Astrocyte of the hippocampus (primary cell): ENCODE measurements around the gene DLGAP1.
A peak's percentile ranks its signal among the peaks of the same experiment; 100 is the strongest.
"Not testable (repeated sequence)": the region's sequence is repeated elsewhere in the genome, so short reads cannot be mapped to it uniquely, and the experiment has no call there.

Source experiments
- DNase-seq: peaks from one replicate; pipeline ENCODE4 v3.0.0; 2011; ENCODE audit warnings: low read depth, low spot score

Gene DLGAP1

DNA sequence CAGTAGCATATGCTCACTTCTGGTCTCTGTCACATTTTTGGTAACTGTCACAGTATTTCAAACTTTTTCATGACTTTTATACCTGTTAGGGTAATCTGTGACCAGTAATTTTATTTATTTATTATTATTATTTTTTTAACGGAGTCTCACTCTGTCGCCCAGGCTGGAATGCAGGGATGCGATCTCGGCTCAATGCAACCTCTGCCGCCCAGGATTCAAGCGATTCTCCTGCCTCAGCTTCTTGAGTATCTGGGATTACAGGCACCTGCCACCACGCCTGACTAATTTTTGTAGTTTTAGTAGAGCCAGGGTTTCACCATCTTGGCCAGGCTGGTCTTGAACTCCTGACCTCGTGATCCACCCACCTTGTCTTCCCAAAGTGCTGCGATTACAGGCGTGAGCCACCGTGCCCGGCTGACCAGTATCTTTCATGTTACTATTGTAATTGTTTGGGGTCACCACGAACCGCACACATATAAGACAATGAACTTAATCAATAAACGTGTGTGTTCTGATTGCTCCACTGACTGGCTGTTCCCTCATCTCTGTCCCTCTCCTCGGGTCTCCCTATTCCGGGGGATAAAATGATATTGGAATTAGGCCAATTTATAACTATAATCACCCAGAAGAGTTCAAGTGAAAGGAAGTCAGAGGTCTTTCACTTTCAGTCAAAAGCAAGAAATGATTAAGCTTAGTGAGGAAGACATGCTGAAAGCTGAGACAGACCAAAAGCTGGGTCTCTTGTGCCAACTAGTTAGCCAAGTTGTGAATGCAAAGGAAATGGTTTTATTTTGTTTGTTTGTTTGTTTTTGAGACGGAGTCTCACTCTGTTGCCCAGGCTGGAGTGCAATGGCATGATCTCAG lies 982.2 kb downstream of the DLGAP1 start:
- DNase-seq = no peak

DNA sequence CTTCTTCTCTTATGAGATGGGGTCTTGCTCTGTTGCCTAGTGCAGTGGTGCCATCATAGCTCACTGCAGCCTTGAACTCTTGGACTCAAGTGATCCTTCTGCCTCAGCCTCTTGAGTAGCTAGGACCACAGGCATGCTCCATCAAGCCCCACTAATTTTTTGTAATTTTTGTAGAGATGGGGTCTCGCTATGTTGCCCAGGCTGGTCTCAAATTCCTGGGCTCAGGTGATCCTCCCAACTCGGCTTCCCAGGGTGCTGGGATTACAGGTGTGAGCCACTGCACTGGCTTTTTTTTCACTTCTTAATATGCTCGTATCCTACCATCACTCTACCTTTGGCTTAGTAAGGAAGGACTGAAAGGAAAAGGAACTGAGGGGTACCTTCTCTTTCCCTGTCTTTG lies 983.0 kb downstream of the DLGAP1 start:
- not testable (repeated sequence) for DNase-seq

DNA sequence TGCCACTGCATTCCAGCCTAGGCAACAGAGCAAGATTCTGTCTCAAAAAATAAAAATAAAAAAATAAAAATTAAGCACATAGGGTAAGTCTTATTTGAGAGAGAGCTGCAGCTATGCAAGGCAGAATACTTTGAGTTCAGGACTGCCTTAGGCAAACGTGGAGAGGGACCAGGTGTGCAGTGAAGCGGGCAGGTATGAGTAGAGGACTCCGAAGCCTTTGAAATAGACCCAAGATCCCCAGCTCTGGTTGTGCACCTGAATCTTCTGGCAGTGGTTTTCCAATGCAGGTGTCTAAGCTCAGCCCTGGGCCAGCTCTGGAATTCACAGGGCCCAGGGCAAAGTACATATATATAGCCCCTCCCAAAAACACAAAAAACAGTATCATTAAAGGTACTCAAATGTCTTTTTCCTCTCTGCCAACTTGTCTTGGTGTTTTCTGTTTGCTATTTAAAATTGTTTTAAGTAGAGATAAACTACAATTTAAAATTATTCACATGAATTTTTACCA lies 983.9 kb downstream of the DLGAP1 start:
- no peak for DNase-seq

DNA sequence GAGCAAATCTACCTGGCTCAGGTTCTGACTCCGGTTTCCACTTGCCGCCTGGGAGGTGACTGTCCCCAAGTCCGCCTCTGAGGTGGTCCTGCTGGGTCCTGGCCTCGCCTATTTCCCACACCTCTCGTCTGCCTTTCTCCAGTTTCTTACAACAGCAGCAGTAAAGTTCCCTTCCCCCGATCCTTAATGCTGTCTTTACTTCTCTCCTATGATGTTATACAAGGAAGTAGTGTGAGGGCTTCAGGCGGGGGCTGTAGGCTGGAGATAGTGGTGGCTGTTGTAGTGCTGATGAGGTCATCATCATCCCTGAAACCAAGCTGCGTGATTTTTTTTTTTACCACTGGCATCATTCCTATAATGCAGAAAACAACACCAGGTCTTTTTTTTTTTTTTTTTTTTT lies 986.3 kb downstream of the DLGAP1 start:
- no peak for DNase-seq

DNA sequence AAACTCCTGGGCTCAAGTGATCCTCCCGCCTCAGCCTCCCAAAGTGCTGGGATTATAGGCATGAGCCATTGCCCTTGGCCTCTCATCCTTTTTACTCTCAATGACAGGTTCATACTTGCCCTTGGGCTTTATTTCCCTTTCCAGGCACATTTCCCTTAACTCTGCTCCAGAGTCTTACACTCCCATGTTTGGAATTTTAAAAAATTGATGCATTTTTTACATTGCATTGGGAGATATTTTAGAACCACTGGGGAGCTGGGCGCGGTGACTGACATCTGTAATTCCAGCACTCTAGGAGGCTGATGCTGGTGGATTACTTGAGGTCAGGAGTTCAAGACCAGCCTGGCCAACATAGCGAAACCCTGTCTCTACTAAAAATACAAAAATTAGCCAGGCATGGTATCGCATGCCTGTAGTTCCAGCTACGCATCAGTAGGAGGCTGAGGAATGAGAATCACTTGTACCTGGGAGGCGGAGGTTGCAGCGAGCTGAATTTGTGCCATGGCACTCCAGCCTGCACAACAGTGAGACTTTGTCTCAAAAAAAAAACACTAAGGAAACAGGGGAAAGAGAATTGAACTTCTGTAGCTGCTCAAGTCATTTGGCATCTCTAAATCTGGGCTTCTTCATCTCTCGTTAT lies 986.9 kb downstream of the DLGAP1 start:
- no peak for DNase-seq

DNA sequence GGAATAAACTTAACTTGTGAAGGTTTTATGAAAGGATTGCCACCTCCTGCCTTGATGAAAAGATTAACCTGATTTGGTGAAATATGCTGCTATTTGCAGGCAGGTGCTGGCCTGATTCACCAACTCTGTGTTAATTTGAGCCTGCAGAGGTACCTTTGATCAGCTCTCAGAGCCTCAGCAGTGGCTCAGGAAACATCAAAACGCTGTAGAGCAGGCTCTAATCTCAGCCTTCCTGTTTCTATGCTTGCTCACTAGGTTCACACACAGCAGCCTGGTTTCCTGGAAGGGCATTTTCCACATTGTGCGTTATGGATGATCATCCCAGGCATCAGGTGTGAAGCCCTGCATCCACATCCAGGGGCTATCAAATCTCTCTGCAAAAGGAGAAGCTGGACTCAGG lies 988.2 kb downstream of the DLGAP1 start:
- no peak for DNase-seq

DNA sequence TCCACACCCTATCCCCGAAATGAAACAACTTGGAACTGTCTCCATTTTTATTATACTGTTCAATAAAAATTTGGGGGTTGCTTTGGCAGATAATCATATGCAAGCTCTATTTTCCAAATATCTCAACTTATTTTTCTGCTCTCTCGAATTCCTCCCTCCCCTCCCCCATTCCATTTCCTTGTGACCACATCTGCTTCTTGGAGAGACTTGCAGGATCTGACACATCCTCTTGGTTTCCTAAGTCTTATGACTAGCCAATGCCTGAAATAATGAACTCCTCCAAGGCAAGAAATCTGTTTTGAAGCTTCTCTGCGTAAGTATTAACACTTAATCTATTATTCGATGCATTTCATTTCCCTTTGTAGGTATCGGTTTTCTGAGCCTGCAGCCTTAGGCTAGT lies 989.1 kb downstream of the DLGAP1 start:
- peak; percentile 73 for DNase-seq

DNA sequence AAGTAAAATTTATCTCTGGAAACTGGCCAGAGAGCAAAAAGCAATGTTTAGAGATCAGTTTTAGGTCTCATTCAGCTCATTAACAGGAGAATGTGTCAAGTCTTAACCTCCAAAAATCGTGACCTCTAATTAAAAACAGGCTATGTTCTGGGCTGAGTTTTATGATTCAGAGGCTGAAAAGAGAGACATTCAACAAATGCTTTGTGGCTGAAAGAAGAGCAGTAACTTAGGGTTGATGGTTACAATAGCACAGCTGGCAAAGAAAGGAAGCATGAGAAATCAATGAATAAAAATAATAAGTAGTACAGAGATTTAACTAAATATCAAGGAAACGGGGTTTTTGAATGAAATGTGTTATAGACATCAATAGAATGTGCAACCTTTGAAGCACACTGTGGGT lies 992.1 kb downstream of the DLGAP1 start:
- no peak for DNase-seq

DNA sequence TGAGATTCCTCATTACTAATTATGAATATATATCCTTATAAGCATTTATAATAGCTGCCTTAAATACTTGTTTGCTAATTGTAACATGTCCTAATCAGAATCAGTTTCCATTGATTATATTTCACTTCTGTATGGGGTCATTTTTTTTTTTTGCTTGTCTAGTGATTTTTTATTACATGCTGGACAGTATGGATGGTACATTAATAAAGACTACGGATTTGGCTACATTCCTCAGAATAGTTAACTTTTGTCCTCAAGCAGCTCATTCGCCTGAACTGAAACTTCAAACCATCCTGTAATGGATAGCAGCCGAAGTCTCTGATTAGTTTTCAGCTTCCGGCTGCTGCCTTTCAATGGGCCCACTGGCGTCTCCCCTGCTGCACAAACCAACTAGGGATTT lies 993.4 kb downstream of the DLGAP1 start:
- DNase-seq = no peak

DNA sequence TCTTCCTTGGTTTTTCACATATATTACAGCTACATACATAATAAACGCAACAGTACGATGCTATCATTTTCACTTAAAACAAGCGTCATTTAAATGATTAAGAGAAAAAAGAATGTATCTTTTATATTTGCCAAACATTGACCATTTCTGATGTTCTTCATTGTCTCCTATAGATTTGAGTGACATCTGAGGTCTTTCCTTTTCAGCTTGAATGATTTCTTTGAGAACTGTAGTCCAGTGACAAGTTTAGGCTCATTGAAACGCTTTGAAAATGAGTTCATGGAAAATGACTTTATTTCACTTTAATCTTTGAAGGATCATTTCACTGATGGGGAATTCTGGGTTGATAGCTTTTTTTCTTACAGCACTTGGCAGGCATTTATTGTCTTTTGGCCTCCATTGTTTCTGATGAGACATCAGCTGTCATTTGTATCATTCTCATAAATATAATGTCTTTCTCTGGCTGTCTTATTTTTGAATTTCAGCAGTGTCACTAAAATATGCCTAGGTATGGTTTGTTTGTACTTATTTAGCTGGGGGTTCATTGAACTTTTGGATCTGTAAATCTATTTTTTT lies 994.2 kb downstream of the DLGAP1 start:
- no peak for DNase-seq

DNA sequence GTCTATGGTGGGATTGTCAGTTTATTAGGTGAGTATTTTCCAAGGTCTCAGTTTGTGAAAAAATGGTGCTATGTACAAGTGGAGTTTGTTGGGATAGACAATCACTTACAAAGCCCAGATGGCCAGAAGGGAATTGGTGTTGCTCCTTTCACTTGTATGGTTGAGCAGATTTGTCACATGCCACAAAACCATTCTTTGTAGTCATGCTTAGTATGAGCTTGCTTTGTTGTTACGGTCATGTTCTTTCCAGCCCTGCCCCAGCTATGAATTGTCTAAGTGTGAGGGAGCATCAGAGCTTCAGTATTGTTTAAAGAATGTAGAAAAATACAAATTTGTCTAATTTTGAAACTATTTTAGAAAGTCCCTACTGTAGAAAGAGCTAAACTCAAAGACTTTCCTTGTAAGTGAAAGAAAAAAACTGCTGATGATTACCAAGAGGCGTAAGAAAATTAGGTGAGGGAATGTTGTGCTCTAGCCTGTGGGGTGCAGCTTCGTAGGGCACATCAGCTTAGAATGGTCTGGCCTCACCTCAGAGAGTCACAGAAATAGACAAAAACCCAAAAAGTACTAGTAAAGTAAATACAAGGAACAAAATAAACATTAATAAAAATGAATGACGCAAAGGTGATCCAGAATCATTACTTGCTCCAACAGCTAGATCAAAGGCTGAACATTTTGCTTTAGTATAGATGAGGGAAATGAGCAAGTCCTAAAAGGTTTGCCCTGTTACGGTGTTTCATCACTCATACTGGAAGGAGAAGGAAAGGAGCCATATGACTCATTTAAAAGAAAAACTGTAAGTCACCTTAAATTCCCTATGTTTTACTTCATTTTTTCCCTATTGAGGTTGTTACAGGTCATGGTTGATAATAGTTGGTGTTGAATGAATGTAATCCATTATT lies 995.9 kb downstream of the DLGAP1 start:
- no peak for DNase-seq

DNA sequence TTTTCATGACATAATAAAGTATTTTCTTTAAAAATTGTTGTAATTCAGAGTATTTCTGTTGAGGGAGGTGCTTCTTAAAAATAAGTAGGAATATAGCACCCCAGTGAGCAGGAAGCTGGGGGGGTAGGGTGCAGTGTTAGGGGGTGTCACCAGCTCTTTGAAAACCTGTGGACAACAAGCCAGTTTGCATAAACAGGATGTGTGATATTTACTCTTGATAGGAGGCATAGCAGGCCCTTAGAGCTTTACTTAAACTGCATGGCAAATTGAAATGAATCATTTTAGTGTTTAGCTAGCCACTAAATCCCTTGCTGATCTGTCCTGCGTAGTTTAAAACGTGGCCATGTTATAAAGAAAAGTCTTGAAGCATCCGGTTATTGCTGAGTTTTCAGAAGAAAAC lies 996.7 kb downstream of the DLGAP1 start:
- no peak for DNase-seq

DNA sequence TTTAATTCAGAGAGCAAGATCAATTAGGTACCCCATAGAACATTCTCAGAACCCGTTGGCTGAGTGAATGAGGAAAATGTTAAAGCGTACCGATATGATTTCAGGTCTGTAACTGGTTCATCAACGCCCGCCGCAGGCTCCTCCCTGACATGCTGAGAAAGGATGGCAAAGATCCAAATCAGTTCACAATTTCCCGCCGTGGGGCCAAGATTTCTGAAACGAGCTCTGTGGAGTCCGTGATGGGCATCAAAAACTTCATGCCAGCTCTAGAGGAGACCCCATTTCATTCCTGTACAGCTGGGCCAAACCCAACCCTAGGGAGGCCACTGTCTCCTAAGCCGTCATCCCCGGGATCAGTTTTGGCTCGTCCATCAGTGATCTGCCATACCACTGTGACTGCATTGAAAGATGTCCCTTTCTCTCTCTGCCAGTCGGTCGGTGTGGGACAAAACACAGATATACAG lies 997.8 kb downstream of the DLGAP1 start:
- DNase-seq = no peak

DNA sequence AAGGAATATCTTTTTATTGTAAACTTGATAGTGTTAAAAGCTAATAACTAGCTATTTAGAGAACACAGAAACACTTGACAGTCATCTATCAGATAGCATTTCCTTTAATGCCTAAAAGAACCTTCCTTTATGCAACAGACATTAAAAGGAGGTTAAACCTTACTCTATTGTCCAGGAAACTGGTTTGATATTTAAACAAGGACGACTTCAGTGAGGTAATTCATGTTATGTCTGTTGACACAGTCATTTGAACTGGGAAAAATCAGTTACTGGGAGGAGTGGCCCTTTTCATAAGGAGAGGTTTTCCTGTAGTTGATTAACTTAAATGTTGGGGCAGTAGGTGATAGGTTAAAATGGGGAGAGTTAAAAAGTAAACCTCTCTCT lies 998.4 kb downstream of the DLGAP1 start:
- no peak for DNase-seq

DNA sequence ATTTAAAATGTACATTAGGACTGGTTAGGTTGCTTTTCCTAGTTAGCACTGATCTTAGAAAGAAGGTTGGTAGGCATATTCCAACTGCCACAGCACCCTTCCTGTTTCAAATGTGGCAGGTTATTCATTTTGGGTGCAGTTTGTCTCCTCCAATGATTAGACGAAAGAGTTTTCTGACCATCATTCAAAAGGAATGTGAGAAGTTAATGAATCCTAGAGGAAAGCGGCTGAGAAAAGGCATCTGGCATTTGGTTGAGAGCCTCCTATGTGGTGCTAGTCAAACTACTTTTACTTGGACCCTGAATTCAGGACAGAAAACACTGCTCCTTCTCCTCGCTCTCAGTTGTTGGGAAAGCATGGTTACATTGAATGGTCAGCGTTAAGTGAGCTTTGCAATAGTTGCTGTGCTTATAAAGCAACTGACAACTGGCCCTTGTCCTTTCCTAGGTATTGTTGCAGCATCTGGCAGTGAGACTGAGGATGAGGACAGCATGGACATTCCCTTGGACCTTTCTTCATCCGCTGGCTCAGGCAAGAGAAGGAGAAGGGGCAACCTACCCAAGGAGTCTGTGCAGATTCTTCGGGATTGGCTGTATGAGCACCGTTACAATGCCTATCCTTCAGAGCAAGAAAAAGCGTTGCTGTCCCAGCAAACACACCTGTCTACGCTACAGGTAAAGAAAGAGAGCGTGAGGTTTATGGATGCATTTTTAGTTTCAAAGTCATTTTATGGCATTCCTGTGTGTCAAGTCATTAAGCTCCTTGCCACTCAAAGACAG lies 999.0 kb downstream of the DLGAP1 start:
- peak; percentile 71 for DNase-seq

DNA sequence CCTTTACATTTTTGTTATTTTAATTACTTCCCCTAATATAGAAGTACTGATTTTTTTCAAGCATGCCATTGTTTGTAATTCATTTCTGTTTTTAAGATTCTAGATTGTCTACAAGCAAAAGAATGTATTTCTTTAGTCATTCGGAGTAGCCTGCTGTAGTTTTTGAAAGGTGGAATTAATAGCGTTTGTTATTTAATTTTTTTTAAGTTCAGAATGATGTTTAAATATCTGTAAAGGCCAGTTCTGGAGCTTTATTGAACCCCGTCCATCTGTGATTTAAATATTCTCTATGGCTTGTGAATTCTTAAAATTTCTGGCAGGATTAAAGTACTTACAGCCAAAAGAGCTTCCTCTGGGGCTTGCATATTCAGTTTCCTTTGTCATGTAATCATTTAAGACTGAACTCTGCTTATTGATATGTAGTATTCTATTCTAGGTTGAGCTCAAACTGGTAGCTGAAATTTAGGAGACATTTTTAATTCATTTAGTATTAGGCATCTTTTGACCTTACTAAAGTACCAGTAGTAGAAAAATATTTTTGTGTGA lies 999.9 kb downstream of the DLGAP1 start:
- DNase-seq = no peak

DNA sequence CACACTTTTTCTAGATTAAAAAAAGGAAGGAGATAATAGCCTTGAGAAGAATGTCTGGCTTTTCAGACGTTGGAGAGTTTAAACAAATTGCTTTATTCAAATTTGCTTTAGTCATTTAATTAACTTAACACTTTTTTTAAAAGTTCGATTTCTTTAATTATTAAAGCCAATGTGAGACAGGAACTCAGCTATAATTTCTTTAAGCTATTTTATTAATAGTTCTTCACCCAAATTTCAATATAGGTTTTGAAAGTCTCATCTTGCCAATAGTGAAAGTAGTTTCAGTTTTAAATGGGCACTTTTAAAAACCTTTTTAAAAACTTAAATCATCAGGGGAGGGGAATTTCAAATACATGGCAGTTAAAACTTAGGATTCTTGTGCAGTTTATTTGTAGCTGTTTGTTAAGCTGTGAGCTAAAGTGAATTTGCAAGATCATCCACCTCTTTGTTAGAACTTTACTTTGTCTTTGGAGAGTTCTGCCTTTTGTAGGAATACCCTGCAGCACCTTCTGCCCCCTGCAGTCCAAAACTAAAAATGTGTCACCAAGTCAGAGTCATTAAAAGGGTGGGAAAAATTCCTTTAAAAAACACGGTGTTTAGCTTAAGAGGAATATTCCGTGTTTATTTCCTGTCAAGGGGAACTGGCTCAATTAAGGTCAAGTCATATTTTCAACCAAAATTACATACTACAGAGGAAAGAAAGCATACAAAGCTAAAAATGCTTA lies 1000.6 kb downstream of the DLGAP1 start:
- DNase-seq = peak; percentile 77

DNA sequence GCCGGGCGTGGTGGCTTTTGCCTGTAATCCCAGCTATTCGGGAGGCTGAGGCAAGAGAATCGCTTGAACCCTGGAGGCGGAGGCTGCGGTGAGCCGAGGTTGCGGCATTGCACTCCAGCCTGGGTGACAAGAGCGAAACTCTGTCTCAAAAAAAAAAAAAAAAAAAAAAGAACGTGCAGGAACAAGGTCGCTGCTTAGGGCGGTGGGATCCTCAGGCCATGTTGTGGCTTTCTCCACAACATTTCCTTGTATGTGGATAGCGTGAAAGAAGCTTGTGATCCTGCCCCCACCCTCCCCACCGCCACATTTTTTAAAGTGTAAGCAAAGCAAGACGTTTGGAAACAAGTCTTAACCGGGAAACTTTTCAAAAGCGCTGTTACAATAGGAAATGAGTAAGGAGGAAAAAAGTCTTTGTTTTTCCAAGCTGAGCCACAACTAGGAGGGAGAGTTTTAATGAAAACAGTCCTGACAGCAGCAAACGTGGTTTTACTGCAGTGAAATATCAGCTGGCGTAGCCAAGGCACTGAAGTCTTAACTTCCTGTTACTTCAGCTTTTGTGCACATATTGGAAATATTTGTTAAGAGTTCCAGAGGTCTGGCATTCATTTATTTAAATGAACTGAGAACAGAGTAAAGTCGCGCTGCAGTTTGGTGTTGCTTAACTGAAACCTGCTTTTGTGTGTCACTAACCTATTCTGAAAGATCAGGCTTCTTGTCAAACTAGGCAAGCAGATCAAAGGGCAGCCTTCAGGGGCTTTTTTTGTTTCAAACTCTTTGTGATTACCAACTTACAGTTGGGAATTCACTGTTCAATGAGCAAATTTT lies 1001.4 kb downstream of the DLGAP1 start:
- peak; percentile 95 for DNase-seq
